SK-N-MC (cell line): ENCODE results near the gene PGM5.
"Not testable (repeated sequence)": the region's sequence is repeated elsewhere in the genome, so short reads cannot be mapped to it uniquely, and the experiment has no call there.

Source experiments
- EZH2 ChIP-seq: fragments of 200-600 bp; sonication (generic); IDR thresholded peaks from one replicate; pipeline ENCODE4 v1.6.1; 2017; ENCODE audit warnings: antibody characterized with exemption
- FOXP2 ChIP-seq: optimal IDR thresholded peaks from 2 replicates; pipeline ENCODE3; 2011; ENCODE audit warnings: mild to moderate bottlenecking, moderate library complexity; ENCODE audit not compliant: insufficient read depth; ENCODE audit errors: extremely low read length, control extremely low read depth
- POLR2AphosphoS5 ChIP-seq: IDR thresholded peaks from 2 replicates; pipeline ENCODE4 v1.6.1; 2012; ENCODE audit warnings: mild to moderate bottlenecking, low read depth, low read length, borderline replicate concordance

DNA sequence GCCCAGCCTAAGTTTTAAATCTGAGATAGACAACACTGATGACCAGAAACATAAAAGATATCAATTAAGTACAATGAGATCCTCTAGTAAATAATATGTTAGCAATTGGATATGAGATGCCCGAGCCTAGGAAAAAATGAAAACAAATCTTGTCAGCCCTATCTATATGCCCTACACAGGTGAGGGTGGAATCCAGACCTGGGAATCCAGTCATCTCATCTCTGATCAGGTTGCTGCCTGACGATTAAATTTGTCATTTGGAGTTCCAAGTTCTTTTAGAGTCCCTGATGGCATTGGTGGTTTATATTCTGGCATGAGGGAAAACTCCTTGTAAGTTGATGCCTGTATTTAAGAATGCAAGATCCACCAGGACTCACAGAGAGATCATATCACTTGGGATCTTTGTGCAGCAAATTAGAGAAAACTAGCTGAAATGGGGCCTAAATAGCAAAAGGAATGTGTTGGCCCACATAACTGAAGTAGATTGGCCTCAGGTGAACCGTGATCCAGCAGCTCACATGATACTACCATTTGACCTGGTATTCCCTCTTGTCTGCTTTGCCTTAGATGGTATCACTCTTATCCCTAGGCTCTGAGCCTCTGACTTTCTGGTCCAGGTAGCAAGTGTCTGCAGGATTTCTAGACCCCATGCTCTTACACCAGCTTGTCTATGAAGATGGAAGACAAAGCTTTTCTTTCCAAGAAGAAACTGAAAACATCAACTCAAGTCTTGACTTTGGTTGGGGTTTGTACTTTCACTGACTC is 48.2 kb downstream of the PGM5 start:
- not testable (repeated sequence) for TF ChIP-seq POLR2AphosphoS5, EZH2, FOXP2
